Measurements from ENCODE around the gene SCIMP.

DNA sequence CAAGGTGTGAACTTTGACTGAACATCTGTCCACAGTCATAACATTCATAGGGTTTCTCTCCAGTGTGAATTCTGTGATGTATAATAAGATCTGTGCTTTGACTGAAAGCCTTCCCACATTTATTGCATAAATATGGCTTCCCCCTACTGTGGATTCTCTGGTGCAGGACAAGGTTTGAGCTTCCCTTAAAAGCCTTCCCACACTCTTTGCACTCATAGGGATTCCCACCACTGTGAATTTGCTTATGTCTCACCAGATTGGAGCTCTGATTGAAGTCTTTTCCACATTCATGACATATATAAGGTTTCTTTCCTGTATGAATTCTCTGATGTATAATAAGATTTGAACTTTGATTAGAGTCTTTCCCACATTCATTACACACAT lies 51.3 kb downstream of the SCIMP start:
- TF ChIP-seq, protein P1, sequence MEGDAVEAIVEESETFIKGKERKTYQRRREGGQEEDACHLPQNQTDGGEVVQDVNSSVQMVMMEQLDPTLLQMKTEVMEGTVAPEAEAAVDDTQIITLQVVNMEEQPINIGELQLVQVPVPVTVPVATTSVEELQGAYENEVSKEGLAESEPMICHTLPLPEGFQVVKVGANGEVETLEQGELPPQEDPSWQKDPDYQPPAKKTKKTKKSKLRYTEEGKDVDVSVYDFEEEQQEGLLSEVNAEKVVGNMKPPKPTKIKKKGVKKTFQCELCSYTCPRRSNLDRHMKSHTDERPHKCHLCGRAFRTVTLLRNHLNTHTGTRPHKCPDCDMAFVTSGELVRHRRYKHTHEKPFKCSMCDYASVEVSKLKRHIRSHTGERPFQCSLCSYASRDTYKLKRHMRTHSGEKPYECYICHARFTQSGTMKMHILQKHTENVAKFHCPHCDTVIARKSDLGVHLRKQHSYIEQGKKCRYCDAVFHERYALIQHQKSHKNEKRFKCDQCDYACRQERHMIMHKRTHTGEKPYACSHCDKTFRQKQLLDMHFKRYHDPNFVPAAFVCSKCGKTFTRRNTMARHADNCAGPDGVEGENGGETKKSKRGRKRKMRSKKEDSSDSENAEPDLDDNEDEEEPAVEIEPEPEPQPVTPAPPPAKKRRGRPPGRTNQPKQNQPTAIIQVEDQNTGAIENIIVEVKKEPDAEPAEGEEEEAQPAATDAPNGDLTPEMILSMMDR (conservative IDR thresholded peaks at IDR 0.05) = no peak
- TF ChIP-seq ZFX (IDR thresholded peaks at IDR 0.05) = no peak

All from C4-2B (cell line).